H1 (cell line): ENCODE results near the gene RNF26. TPM values are rescaled to one million over a fixed set of nuclear protein-coding genes. Genes with fewer than 3 reads are reported as not detected.

Source experiments
- TCF12 ChIP-seq: IDR thresholded peaks from 2 replicates; pipeline ENCODE4 v1.6.1; 2011; ENCODE audit warnings: low read depth, mild to moderate bottlenecking, low read length
- polyA plus RNA-seq, 7 experiments: library from polyadenylated mRNA; depleted of rRNA in 3 of 7; stranded (reverse) in 5 of 7; unstranded in 2 of 7; fragments of >200 nt in 5 of 7; fragments of 200-250 nt in 2 of 7; gene quantifications; 1 replicate in 5 of 7; 2 replicates in 1 of 7; 4 replicates in 1 of 7; pipeline versions ENCODE4 v1.2.1 to v1.2.3, GENCODE V29; 2011 to 2013; ENCODE audit warnings: missing spikeins in 2 of 7, mixed read lengths in 2 of 7
- total RNA-seq: library from RNA; stranded (reverse); fragmentation: NEBNext Ultra II Directional; extraction: Animal tissue kit (Norgen Biotek cat#: 25700); gene quantifications from 2 replicates; pipeline ENCODE4 v1.2.1, GENCODE V29; 2021
- TF ChIP-seq, protein P1 (sequence below), 3 experiments: IDR thresholded peaks; 1 replicate in 2 of 3; 2 replicates in 1 of 3; pipeline versions ENCODE4 v1.5.1 to v1.6.1; 2011; ENCODE audit warnings: low read length in 3 of 3, mild to moderate bottlenecking in 3 of 3, inconsistent platforms in 2 of 3, low read depth in 1 of 3, moderate library complexity in 1 of 3; ENCODE audit not compliant: insufficient read depth in 1 of 3; ENCODE audit errors: control extremely low read depth in 1 of 3

The RNF26 gene
- total and polyA plus RNA-seq, 2 of the 8 experiments (the other 6 are each of a cell fraction or from before 2014, with no cell fraction given): 82.7 to 84.0 TPM

GRCh38 chr11:119359365-119360214 lies 25.3 kb downstream of the RNF26 start (continued):
- no peak for TF ChIP-seq TCF12
- TF ChIP-seq, protein P1, sequence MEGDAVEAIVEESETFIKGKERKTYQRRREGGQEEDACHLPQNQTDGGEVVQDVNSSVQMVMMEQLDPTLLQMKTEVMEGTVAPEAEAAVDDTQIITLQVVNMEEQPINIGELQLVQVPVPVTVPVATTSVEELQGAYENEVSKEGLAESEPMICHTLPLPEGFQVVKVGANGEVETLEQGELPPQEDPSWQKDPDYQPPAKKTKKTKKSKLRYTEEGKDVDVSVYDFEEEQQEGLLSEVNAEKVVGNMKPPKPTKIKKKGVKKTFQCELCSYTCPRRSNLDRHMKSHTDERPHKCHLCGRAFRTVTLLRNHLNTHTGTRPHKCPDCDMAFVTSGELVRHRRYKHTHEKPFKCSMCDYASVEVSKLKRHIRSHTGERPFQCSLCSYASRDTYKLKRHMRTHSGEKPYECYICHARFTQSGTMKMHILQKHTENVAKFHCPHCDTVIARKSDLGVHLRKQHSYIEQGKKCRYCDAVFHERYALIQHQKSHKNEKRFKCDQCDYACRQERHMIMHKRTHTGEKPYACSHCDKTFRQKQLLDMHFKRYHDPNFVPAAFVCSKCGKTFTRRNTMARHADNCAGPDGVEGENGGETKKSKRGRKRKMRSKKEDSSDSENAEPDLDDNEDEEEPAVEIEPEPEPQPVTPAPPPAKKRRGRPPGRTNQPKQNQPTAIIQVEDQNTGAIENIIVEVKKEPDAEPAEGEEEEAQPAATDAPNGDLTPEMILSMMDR (IDR thresholded peaks at IDR 0.05; ENCODE audit: control extremely low read depth in 1 of 3, insufficient read depth in 1 of 3, low read depth in 1 of 3, low read length in 3 of 3): no peak
